Smooth muscle cell (in vitro differentiated cells): Measurements from ENCODE around the gene EDC3. TPM values are rescaled to one million over a fixed set of nuclear protein-coding genes. Genes with fewer than 3 reads are reported as not detected.

ENCODE experiments used
- DNase-seq: peaks from one replicate; lab custom pipeline; 2025; ENCODE audit not compliant: unreplicated experiment; lab: John Stamatoyannopoulos, UW
- H2AFZ ChIP-seq: fragments of 200-600 bp; sonication (generic); 2 replicates; pipeline ENCODE4 v1.6.0; 2016; ENCODE audit warnings: antibody characterized with exemption, low read depth, mild to moderate bottlenecking
- H3F3A ChIP-seq: fragments of 200-600 bp; sonication (generic); 2 replicates; pipeline ENCODE4 v1.6.0; 2017; ENCODE audit warnings: antibody characterized with exemption, low read depth
- H3K27ac ChIP-seq: fragments of 200-600 bp; sonication (generic); 2 replicates; pipeline ENCODE4 v1.5.1; 2016; ENCODE audit warnings: low read depth, mild to moderate bottlenecking
- H3K27me3 ChIP-seq: fragments of 200-600 bp; sonication (generic); 2 replicates; pipeline ENCODE4 v1.6.1; 2016; ENCODE audit warnings: low read depth, mild to moderate bottlenecking
- H3K36me3 ChIP-seq: fragments of 200-600 bp; sonication (generic); 2 replicates; pipeline ENCODE4 v1.5.1; 2016; ENCODE audit warnings: low read depth
- H3K4me1 ChIP-seq: fragments of 200-600 bp; sonication (generic); 2 replicates; pipeline ENCODE4 v1.5.1; 2016; ENCODE audit warnings: low read depth
- H3K4me2 ChIP-seq: fragments of 200-600 bp; sonication (generic); 2 replicates; pipeline ENCODE4 v1.6.0; 2016; ENCODE audit warnings: mild to moderate bottlenecking
- H3K4me3 ChIP-seq: fragments of 200-600 bp; sonication (generic); 2 replicates; pipeline ENCODE4 v1.5.1; 2016; ENCODE audit warnings: mild to moderate bottlenecking
- H3K79me2 ChIP-seq: fragments of 200-600 bp; sonication (generic); 2 replicates; pipeline ENCODE4 v1.6.0; 2016; ENCODE audit warnings: low read depth, mild to moderate bottlenecking
- H3K9ac ChIP-seq: fragments of 200-600 bp; sonication (generic); 2 replicates; pipeline ENCODE4 v1.6.0; 2016; ENCODE audit warnings: low read depth
- H3K9me3 ChIP-seq: fragments of 200-600 bp; sonication (generic); replicated peaks from 2 replicates; pipeline ENCODE4 v1.5.1; 2016; ENCODE audit warnings: low read depth
- H4K20me1 ChIP-seq: fragments of 200-600 bp; sonication (generic); 2 replicates; pipeline ENCODE4 v1.6.0; 2016; ENCODE audit warnings: low read depth
- CTCF ChIP-seq: fragments of 200-600 bp; sonication (generic); IDR thresholded peaks from 2 replicates; pipeline ENCODE4 v1.5.1; 2017; ENCODE audit warnings: borderline replicate concordance, mild to moderate bottlenecking, antibody characterized with exemption; ENCODE audit not compliant: insufficient read depth, poor library complexity, severe bottlenecking
- WGBS: methylation state at CpG from one replicate; pipeline ENCODE4 v1.1.7; 2016; ENCODE audit warnings: low lambda C conversion rate; 5-methylcytosine and 5-hydroxymethylcytosine counted together
- polyA plus RNA-seq: library from polyadenylated mRNA; unstranded; fragments of >200 nt; fragmentation: Nextera tagmentation; extraction: Ambion mirVana; gene quantifications from 2 replicates; pipeline ENCODE4 v1.2.1, GENCODE V29; 2016
- total RNA-seq: library from RNA; depleted of rRNA; stranded (reverse); fragments of >200 nt; gene quantifications from 2 replicates; pipeline ENCODE4 v1.2.3, GENCODE V29; 2014

Gene EDC3
- total and polyA plus RNA-seq, 2 experiments from 2014 or later = 18.4 to 26.7 TPM

GRCh38 chr15:74723187-74723586, 27.4 kb upstream of the EDC3 start:
- Histone ChIP-seq H2AFZ (no peak overlapping the region), H3K9me3 (no peaks in the 10 kb centered on the region), H3K4me3 (no peak overlapping the region), H3K27me3 (peaks cover 17% of the 10 kb centered on the region), H3F3A (no peaks in the 10 kb centered on the region), H3K79me2 (no peaks in the 10 kb centered on the region), H3K27ac (no peak overlapping the region), H3K4me1 (no peaks in the 10 kb centered on the region), H3K4me2 (no peak overlapping the region), H3K36me3 (no peaks in the 10 kb centered on the region), H3K9ac (no peak overlapping the region), H4K20me1 (no peaks in the 10 kb centered on the region)
- no peak for TF ChIP-seq CTCF
- WGBS = 86% methylated on average over 1 of the region's 1 CpG
- DNase-seq = no peak

- no peak for DNase-seq
- WGBS = 91% methylated on average over 13 of the region's 13 CpGs
- no peak overlapping the region for H3K27ac ChIP-seq
- H3K4me3 ChIP-seq = no peak overlapping the region
- no peaks in the 10 kb centered on the region for H3K9me3 ChIP-seq
- no peaks in the 10 kb centered on the region for H3K4me1 ChIP-seq
- TF ChIP-seq CTCF = no peak
- H4K20me1 ChIP-seq = no peaks in the 10 kb centered on the region
- no peak overlapping the region for H3K9ac ChIP-seq
- no peaks in the 10 kb centered on the region for H3K79me2 ChIP-seq
- no peaks in the 10 kb centered on the region for H3K36me3 ChIP-seq
- H2AFZ ChIP-seq = no peak overlapping the region
- H3K4me2 ChIP-seq = no peak overlapping the region
- no peaks in the 10 kb centered on the region for H3F3A ChIP-seq
- peaks cover 14% of the 10 kb centered on the region for H3K27me3 ChIP-seq
Observed at GRCh38 chr15:74722591-74722990, 26.8 kb upstream of the EDC3 start.

GRCh38 chr15:74716651-74717050, 20.8 kb upstream of the EDC3 start:
- H3K27me3 ChIP-seq = no peaks in the 10 kb centered on the region
- no peaks in the 10 kb centered on the region for H3K36me3 ChIP-seq
- H3K9ac ChIP-seq = no peak overlapping the region
- H4K20me1 ChIP-seq = no peaks in the 10 kb centered on the region
- no peak overlapping the region for H3K4me3 ChIP-seq
- no peak overlapping the region for H3K4me2 ChIP-seq
- TF ChIP-seq CTCF = no peak
- H3F3A ChIP-seq = no peaks in the 10 kb centered on the region
- H3K4me1 ChIP-seq = no peaks in the 10 kb centered on the region
- no peak overlapping the region for H3K27ac ChIP-seq
- H3K79me2 ChIP-seq = no peaks in the 10 kb centered on the region
- DNase-seq = no peak
- WGBS = 89% methylated on average over 5 of the region's 5 CpGs
- no peak overlapping the region for H2AFZ ChIP-seq
- no peaks in the 10 kb centered on the region for H3K9me3 ChIP-seq

GRCh38 chr15:74712311-74712710, 16.5 kb upstream of the EDC3 start:
- Histone ChIP-seq H3K79me2 (no peaks in the 10 kb centered on the region), H3K4me3 (no peak overlapping the region), H3K4me1 (no peaks in the 10 kb centered on the region), H4K20me1 (no peaks in the 10 kb centered on the region), H3K9me3 (no peaks in the 10 kb centered on the region), H3K36me3 (no peaks in the 10 kb centered on the region), H3K27me3 (peaks cover 22% of the 10 kb centered on the region), H2AFZ (no peak overlapping the region), H3F3A (no peaks in the 10 kb centered on the region), H3K27ac (no peak overlapping the region), H3K4me2 (no peak overlapping the region), H3K9ac (no peak overlapping the region)
- WGBS = 72% methylated on average over 3 of the region's 3 CpGs
- no peak for TF ChIP-seq CTCF
- DNase-seq = no peak
